ENCODE data around the gene CREBBP.
A peak's percentile ranks its signal among the peaks of the same experiment; 100 is the strongest.

The CREBBP gene

DNA sequence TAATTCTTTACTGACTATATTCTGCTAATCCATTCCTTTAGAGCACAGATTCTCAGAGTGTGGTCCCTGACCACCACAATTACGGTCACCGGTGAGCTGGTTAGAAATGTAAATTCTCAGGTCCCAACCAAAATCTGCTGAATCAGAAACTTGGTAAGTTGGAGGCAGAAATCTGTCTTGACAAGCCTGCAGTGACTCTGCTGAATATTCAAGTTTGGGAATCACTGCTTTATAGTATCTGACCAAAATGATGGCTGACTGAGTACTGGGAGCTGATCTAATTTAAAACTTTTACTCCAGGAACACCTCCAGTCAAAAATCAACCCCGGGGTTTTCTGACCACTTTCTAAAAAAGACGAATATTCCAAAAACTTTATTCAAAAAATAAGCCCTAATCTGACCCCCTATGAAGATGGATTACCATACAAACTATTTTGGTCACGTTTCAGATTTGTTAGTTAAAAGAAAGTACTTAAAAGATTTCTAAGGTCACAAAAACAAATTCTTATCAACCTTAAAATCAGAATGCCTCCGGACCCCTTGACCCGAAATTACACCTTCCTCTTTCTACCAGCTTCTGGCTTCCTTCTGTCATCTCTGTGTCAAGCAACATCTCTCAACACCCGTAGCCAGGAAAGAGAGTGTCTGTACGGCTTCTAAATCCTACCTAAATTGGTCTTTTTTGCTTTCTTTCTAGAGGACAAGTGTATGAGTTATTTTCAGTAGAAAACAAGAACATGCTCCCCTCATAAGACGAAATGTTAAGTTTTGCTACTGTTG lies 38.6 kb downstream of the CREBBP start:
- H3K4me2 ChIP-seq, result peak overlapping the region in 4 of 11 experiments; percentile 16 to 46 (median 29); a peak in 4 of 22 replicates
- peaks cover 37 to 91% (median 63%) of the 10 kb centered on the region in 11 experiments for H3K36me3 ChIP-seq
- peaks cover 84 to 99% (median 98%) of the 10 kb centered on the region in 11 experiments for H4K20me1 ChIP-seq
- H3K27me3 ChIP-seq, result no peaks in the 10 kb centered on the region
- H3K4me3 ChIP-seq, result no peak overlapping the region
- H3K4me1 ChIP-seq, result peaks cover 5 to 40% (median 22%) of the 10 kb centered on the region in 10 experiments; a peak in 15 of 20 replicates
- no peak overlapping the region for H3K27ac ChIP-seq
- no peak for TF ChIP-seq Cebpa-rat (IDR thresholded peaks at IDR 0.05)
- H3K9me3 ChIP-seq (replicated peaks in 1 of 11), result peaks cover 0 to 12% (median under 1%) of the 10 kb centered on the region in 11 experiments; a peak in 5 of 22 replicates
- no peak overlapping the region for H3K9ac ChIP-seq

DNA sequence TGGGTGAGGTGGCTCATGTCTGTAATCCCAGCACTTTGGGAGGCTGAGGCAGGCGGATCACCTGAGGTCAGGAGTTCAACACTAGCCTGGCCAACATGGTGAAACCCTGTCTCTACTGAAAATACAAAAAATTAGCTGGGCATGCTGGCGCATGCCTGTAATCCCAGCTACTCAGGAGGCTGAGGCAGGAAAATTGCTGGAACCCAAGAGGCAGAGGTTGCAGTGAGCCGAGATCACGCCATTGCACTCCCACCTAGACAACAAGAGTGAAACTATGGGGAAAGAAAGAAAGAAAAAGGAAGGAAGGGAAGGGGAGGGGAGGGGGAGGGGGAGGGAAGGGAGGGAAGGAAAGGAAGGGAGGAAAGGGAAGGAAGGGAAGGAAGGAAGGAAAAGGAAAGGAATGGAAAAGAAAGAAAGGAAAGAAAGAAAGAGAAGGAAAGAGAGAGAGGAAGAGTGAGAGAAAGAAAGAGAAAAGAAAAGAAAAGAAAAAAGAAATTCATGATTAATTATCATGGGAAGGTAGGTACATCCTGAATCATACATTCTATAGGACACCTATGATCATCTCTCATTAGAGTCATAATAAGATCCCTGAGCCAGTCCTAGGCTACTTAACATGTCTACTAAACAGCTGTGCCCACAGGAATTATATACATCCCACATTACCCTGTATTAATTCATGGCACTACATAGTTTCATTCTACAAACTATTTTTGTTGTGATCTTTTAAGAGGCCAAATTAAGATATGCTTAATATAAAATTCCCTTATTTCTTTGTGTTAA lies 40.9 kb downstream of the CREBBP start:
- no peak overlapping the region for H3K9ac ChIP-seq
- peaks cover 5 to 40% (median 22%) of the 10 kb centered on the region in 10 experiments; a peak in 15 of 20 replicates for H3K4me1 ChIP-seq
- H3K27me3 ChIP-seq, result no peaks in the 10 kb centered on the region
- peaks cover 82 to 99% (median 98%) of the 10 kb centered on the region in 11 experiments for H4K20me1 ChIP-seq
- TF ChIP-seq Cebpa-rat (IDR thresholded peaks at IDR 0.05), result no peak
- peaks cover 42 to 91% (median 68%) of the 10 kb centered on the region in 11 experiments for H3K36me3 ChIP-seq
- no peak overlapping the region for H3K27ac ChIP-seq
- H3K4me2 ChIP-seq, result no peak overlapping the region; a peak in 1 of 22 replicates
- H3K4me3 ChIP-seq, result no peak overlapping the region
- H3K9me3 ChIP-seq (replicated peaks in 1 of 11), result peaks cover 0 to 25% (median 18%) of the 10 kb centered on the region in 11 experiments; a peak in 18 of 22 replicates

DNA sequence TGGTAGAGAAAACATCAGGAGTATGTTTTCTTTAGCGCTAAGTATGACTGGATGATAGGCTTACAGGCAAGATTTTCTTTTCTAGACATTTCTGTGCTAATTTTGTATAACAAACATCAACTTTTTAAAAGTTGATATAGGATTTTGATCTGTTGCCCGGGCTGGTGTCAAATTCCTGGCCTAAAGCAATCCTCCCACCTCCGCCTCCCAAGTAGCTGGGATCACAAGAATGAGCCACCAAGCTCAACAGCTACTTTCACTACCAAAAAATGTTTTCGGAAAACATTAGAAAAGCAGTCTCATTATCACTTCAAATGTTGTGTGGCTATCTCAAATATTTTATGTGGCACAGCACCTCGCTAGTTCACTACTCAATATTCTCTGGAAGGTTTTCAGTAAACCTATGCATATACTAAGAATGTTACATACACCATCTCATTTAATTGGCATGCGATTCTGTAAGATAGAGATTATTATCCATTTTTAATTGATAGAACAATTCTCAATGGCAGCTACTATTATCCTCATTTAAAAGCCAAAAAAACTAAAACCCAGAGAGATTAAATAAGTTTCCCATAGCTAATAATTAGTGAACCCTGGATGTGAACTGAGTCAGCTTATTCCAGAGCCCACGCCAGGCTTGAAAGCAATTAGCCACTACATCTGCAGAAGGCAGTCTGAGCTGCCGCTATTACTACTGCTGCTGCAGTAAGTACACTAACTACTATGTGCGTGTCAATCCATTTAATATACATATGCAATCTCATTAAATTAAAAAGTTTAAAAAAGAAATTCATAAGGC lies 41.7 kb downstream of the CREBBP start:
- Histone ChIP-seq H3K4me1 (peaks cover 5 to 40% (median 22%) of the 10 kb centered on the region in 10 experiments; a peak in 15 of 20 replicates), H3K4me2 (no peak overlapping the region; a peak in 1 of 22 replicates), H3K4me3 (no peak overlapping the region), H3K36me3 (peaks cover 46 to 95% (median 72%) of the 10 kb centered on the region in 11 experiments), H3K9ac (no peak overlapping the region), H3K27me3 (no peaks in the 10 kb centered on the region), H3K9me3 (replicated peaks in 1 of 11) (peaks cover 0 to 33% (median 25%) of the 10 kb centered on the region in 11 experiments; a peak in 18 of 22 replicates), H4K20me1 (peaks cover 86 to 99% (median 98%) of the 10 kb centered on the region in 11 experiments), H3K27ac (no peak overlapping the region)
- TF ChIP-seq Cebpa-rat (IDR thresholded peaks at IDR 0.05), result no peak

DNA sequence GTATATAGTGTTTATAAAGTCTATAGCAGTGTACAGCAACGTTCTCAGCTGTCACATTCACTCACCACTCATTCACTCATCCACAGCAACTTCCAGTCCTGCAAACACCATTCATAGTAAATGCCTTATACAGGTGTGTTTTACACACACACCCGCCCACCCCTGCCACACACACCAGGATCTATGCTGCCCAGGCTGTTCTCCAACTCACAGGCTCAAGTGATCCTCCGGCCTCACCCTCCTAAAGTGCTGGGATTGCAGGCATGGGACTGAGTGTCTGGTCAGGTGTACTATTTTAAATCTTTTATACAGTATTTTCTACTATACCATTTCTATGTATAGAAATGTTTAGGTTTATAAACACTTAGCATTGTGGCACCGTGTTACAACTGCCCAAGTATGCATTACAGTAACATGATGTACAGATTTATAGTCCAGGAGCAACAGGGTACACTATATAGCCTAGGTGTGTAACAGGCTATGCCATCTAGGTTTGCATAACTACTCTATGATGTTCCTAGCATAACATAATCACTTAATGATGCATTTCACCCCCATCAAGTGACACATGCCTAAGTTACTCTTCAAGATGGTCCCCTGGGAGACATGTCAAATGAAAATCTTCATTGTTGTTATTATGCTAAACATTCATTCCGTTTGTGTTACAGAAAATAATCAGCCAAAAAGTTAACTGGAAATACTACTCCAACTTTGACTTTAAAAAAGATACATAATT lies 42.5 kb downstream of the CREBBP start:
- Histone ChIP-seq H3K36me3 (peaks cover 49 to 95% (median 74%) of the 10 kb centered on the region in 11 experiments), H3K27me3 (no peaks in the 10 kb centered on the region), H3K4me1 (peaks cover 5 to 39% (median 18%) of the 10 kb centered on the region in 10 experiments; a peak in 15 of 20 replicates), H3K9ac (no peak overlapping the region), H3K27ac (no peak overlapping the region), H3K4me3 (no peak overlapping the region), H3K4me2 (no peak overlapping the region), H3K9me3 (replicated peaks in 1 of 11) (peaks cover 5 to 41% (median 33%) of the 10 kb centered on the region in 11 experiments), H4K20me1 (peaks cover 83 to 99% (median 98%) of the 10 kb centered on the region in 11 experiments)
- TF ChIP-seq Cebpa-rat (IDR thresholded peaks at IDR 0.05), result no peak

DNA sequence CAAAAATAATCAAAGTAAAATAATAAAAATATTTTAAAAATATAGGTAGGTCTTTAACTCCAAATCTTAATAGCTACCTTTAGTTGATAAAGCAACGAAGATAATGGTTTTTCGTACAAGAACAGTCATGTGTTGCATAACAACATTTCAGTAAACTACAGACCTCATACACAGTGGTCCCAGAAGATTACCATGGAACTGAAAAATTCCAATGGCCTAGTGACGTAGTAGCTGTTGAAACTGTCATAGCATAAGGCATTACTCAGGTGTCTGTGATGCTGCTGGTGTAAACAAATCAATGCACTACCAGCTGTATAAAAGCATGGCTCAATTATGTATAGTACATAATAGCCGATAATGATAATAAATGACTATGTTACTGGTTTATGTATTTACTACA lies 43.9 kb downstream of the CREBBP start:
- peaks cover 0 to 26% (median 14%) of the 10 kb centered on the region in 10 experiments; a peak in 14 of 20 replicates for H3K4me1 ChIP-seq
- H3K36me3 ChIP-seq, result peaks cover 58 to 95% (median 86%) of the 10 kb centered on the region in 11 experiments
- TF ChIP-seq Cebpa-rat (IDR thresholded peaks at IDR 0.05), result no peak
- no peaks in the 10 kb centered on the region for H3K27me3 ChIP-seq
- no peak overlapping the region for H3K4me2 ChIP-seq
- H3K9me3 ChIP-seq (replicated peaks in 1 of 11), result peaks cover 16 to 55% (median 47%) of the 10 kb centered on the region in 11 experiments
- no peak overlapping the region for H3K4me3 ChIP-seq
- no peak overlapping the region for H3K27ac ChIP-seq
- peaks cover 81 to 99% (median 98%) of the 10 kb centered on the region in 11 experiments for H4K20me1 ChIP-seq
- H3K9ac ChIP-seq, result no peak overlapping the region

DNA sequence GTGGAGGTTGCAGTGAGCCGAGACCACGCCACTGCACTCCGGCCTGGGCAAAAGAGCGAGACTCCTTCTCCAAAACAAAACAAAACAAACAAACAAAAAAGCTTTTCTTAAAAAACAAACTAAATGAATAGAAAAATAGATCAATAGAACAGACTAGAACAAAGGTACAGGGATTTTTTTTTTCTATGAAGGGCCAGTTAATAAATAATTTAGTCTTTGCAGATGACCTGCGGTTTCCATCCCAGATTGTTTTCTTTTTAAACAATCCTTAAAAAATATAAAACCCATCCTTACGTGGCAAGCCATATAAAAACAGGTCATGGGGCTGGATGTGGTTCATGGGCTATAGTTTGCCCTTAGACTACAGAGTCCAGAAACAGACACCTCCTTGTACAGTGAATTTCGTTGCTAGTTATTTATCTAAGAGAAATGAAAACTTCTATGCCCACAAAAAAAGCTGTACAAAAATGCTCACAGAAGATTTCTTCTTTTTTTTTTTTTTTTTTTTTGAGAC lies 45.4 kb downstream of the CREBBP start:
- H3K36me3 ChIP-seq, result peaks cover 54 to 95% (median 86%) of the 10 kb centered on the region in 11 experiments
- H3K27ac ChIP-seq, result no peak overlapping the region
- peaks cover 16 to 57% (median 49%) of the 10 kb centered on the region in 11 experiments for H3K9me3 ChIP-seq (replicated peaks in 1 of 11)
- H3K9ac ChIP-seq, result no peak overlapping the region
- no peak overlapping the region for H3K4me3 ChIP-seq
- TF ChIP-seq Cebpa-rat (IDR thresholded peaks at IDR 0.05), result no peak
- no peak overlapping the region for H3K4me2 ChIP-seq
- H3K27me3 ChIP-seq, result no peaks in the 10 kb centered on the region
- H4K20me1 ChIP-seq, result peaks cover 80 to 99% (median 98%) of the 10 kb centered on the region in 11 experiments
- peaks cover 0 to 15% (median 10%) of the 10 kb centered on the region in 10 experiments; a peak in 12 of 20 replicates for H3K4me1 ChIP-seq

GRCh38 chr16:3832668-3833067 lies 47.8 kb downstream of the CREBBP start:
- no peaks in the 10 kb centered on the region for H3K27me3 ChIP-seq
- no peak overlapping the region for H3K9ac ChIP-seq
- H4K20me1 ChIP-seq, result peaks cover 81 to 100% (median 100%) of the 10 kb centered on the region in 11 experiments
- peaks cover 0 to 24% (median 6%) of the 10 kb centered on the region in 10 experiments; a peak in 12 of 20 replicates for H3K4me1 ChIP-seq
- peaks cover 16 to 57% (median 49%) of the 10 kb centered on the region in 11 experiments for H3K9me3 ChIP-seq (replicated peaks in 1 of 11)
- peaks cover 57 to 100% (median 94%) of the 10 kb centered on the region in 11 experiments for H3K36me3 ChIP-seq
- no peak for TF ChIP-seq Cebpa-rat (IDR thresholded peaks at IDR 0.05)
- peak overlapping the region in 1 of 10 experiments; percentile 1; a peak in 1 of 20 replicates for H3K4me3 ChIP-seq
- no peak overlapping the region for H3K4me2 ChIP-seq
- H3K27ac ChIP-seq, result no peak overlapping the region
